Measurements from ENCODE around the gene UBTF. TPM values are rescaled to one million over a fixed set of nuclear protein-coding genes. Genes with fewer than 3 reads are reported as not detected.
A peak's percentile ranks its signal among the peaks of the same experiment; 100 is the strongest.

UBTF gene
- total and polyA plus RNA-seq, 9 of the 15 experiments (the other 6 are each of a cell fraction or from before 2014, with no cell fraction given), result 1.2 to 113 (median 83.6) TPM

DNA sequence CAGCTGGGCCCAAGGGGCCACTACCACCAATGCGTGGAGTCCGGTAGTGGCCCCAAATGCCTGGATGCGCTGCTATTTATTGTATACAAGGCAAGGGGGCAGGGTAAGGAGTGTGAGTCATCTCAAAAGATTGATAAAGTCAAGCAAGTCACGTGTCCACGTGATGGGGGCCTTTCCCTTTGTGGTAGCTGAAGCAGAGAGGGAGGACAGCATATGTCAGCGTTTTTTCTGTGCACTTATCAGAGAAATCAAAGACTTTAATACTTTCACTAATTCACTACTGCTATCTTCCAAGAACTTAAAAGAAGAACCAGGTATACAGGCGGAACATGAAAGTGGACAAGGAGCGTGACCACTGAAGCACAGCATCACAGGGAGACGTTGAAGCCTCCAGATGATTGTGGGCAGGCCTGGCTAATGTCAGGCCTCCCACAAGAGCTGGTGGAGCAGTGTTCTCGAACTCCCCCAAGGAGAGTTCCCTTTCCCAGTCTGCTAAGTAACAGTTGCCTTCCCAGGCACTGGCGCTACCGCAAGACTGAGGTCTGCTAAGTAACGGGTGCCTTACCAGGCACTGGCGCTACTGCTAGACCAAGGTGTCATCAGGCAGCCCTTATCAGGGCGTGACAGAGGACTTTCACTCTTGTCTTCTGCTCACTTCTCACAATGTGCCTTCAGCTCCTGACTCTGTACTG is 59.8 kb downstream of the UBTF start (continued):
- TF ChIP-seq FIP1L1 (IDR thresholded peaks at IDR 0.05; ENCODE audit: low read depth, low read length, poor library complexity, severe bottlenecking) (no peak), POLR2AphosphoS2 (IDR thresholded peaks at IDR 0.05; ENCODE audit: low read length) (no peak), ZNF263 (CRISPR knock-in tag; IDR thresholded peaks at IDR 0.05; ENCODE audit: borderline replicate concordance) (no peak), ATF1 (CRISPR knock-in tag; IDR thresholded peaks at IDR 0.05) (no peak), ATF1 (tag; IDR thresholded peaks at IDR 0.05) (peak; percentile 79), RHOXF2B (CRISPR knock-in tag; conservative IDR thresholded peaks at IDR 0.05) (no peak), THRA (IDR thresholded peaks at IDR 0.05) (no peak), CBX5 (IDR thresholded peaks at IDR 0.05; ENCODE audit: borderline replicate concordance, low read depth) (no peak), SAFB2 (IDR thresholded peaks at IDR 0.05; ENCODE audit: borderline replicate concordance, low read depth, low read length, severe bottlenecking) (no peak), MAZ (CRISPR knock-in tag; conservative IDR thresholded peaks at IDR 0.05 in 1 of 2, IDR thresholded peaks at IDR 0.05 in 1 of 2) (peak in 1 of 2 experiments; percentile 70; a peak in 3 of 4 replicates), ZBTB34 (CRISPR knock-in tag; IDR thresholded peaks at IDR 0.05) (no peak), SIN3B (IDR thresholded peaks at IDR 0.05; ENCODE audit: low read depth) (no peak), HDAC3 (IDR thresholded peaks at IDR 0.05; ENCODE audit: borderline replicate concordance, partially characterized antibody) (peak; percentile 55), WHSC1 (IDR thresholded peaks at IDR 0.05; ENCODE audit: low read length) (no peak), ZBTB11 (CRISPR knock-in tag; IDR thresholded peaks at IDR 0.05) (peak in 1 of 3 experiments; percentile 43; a peak in 1 of 6 replicates)
- TF ChIP-seq, protein P1, sequence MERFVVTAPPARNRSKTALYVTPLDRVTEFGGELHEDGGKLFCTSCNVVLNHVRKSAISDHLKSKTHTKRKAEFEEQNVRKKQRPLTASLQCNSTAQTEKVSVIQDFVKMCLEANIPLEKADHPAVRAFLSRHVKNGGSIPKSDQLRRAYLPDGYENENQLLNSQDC (CRISPR knock-in tag; IDR thresholded peaks at IDR 0.05), result no peak
- TF ChIP-seq, protein P2, sequence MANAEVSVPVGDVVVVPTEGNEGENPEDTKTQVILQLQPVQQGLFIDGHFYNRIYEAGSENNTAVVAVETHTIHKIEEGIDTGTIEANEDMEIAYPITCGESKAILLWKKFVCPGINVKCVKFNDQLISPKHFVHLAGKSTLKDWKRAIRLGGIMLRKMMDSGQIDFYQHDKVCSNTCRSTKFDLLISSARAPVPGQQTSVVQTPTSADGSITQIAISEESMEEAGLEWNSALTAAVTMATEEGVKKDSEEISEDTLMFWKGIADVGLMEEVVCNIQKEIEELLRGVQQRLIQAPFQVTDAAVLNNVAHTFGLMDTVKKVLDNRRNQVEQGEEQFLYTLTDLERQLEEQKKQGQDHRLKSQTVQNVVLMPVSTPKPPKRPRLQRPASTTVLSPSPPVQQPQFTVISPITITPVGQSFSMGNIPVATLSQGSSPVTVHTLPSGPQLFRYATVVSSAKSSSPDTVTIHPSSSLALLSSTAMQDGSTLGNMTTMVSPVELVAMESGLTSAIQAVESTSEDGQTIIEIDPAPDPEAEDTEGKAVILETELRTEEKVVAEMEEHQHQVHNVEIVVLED (CRISPR knock-in tag; IDR thresholded peaks at IDR 0.05), result no peak

Measured in K562 (cell line).